GM06990 (cell line): Measurements from ENCODE around the gene NDUFS8.
A peak's percentile ranks its signal among the peaks of the same experiment; 100 is the strongest.
"Not testable (repeated sequence)": the region's sequence is repeated elsewhere in the genome, so short reads cannot be mapped to it uniquely, and the experiment has no call there.

Experiments
- DNase-seq: peaks from one replicate; pipeline ENCODE4 v3.0.0-alpha.2; 2011; ENCODE audit not compliant: insufficient read length; ENCODE audit errors: extremely low read depth
- H3K27me3 ChIP-seq: replicated peaks from 2 replicates; pipeline ENCODE4 v1.6.0; 2011; ENCODE audit warnings: low read length; ENCODE audit not compliant: control insufficient read depth, insufficient read depth
- H3K36me3 ChIP-seq: 2 replicates; pipeline ENCODE4 v1.5.1; 2011; ENCODE audit warnings: low read length; ENCODE audit not compliant: control insufficient read depth, insufficient read depth
- H3K4me3 ChIP-seq: replicated peaks from 2 replicates; pipeline ENCODE4 v1.5.1; 2011; ENCODE audit warnings: low read depth, mild to moderate bottlenecking, control low read depth, low read length
- TF ChIP-seq, protein P1 (sequence below): IDR thresholded peaks from 2 replicates; pipeline ENCODE4 v1.5.1; 2011; ENCODE audit warnings: low read length, control low read depth, mild to moderate bottlenecking, inconsistent platforms; ENCODE audit not compliant: insufficient read depth, poor library complexity, severe bottlenecking

The NDUFS8 gene

DNA sequence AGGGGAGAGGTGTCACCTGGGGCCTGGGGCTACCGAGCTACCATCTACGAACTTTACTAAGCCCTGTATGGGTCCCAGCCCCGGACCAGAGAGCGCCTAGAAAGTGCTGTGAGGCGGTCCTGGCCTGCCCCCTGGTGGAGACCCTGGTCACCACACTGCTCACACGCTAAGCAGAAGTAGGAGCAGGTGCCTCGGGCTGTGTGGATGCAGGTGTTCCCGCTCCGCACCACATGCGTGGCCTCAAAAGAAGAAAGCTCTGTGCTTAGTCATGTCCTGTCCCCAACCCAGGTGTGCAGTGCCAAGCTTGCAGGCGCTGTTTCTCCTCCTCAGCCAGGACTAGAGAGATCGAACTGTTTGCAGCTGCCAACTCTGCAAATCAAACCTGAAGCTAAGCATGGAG lies 36.7 kb upstream of the NDUFS8 start:
- DNase-seq, H3K27me3 ChIP-seq, H3K4me3 ChIP-seq: not testable (repeated sequence)
- TF ChIP-seq, protein P1, sequence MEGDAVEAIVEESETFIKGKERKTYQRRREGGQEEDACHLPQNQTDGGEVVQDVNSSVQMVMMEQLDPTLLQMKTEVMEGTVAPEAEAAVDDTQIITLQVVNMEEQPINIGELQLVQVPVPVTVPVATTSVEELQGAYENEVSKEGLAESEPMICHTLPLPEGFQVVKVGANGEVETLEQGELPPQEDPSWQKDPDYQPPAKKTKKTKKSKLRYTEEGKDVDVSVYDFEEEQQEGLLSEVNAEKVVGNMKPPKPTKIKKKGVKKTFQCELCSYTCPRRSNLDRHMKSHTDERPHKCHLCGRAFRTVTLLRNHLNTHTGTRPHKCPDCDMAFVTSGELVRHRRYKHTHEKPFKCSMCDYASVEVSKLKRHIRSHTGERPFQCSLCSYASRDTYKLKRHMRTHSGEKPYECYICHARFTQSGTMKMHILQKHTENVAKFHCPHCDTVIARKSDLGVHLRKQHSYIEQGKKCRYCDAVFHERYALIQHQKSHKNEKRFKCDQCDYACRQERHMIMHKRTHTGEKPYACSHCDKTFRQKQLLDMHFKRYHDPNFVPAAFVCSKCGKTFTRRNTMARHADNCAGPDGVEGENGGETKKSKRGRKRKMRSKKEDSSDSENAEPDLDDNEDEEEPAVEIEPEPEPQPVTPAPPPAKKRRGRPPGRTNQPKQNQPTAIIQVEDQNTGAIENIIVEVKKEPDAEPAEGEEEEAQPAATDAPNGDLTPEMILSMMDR = peak; percentile 46
- H3K36me3 ChIP-seq = peaks cover 13% of the 10 kb centered on the region

DNA sequence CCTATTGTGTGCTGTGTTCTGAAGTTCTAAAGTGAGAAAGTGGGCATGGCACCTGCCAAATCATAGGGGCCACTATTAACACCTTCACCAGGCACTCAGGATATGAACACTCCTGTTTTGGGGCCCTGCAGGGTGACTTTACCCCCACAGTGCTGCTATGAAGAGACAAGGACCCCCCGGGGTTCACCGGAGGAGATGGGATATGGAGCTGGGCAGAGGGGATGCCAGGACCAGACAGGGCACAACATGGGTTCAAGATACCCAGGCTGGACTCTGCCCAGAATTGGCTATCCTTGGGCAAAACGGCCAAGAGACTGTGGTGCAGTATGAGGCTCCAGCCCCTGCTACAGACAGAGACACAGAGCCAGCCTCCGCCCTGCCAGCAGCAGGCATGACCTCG lies 36.1 kb upstream of the NDUFS8 start:
- DNase-seq, H3K4me3 ChIP-seq, H3K27me3 ChIP-seq: not testable (repeated sequence)
- H3K36me3 ChIP-seq = peaks cover 14% of the 10 kb centered on the region

DNA sequence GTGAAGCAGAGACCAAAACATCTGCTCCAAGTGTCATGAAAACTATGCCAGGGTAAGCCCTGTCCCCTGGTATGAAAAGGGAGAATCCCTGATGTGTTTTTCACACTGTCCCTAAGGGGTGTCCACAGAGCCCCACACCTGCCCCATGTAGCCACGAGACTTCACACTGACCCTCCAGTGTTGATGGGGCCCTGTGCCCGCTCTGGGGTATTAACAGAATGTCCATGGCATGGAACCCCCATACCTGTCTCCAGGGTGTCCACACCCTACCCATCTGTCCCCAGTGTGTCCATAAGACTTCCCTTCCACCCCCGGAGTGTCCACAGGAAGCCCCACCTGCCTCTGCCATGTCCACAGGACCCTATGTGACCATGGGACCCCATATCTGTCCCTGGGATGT lies 35.4 kb upstream of the NDUFS8 start:
- H3K27me3 ChIP-seq, DNase-seq, H3K4me3 ChIP-seq: not testable (repeated sequence)
- H3K36me3 ChIP-seq = peaks cover 14% of the 10 kb centered on the region

DNA sequence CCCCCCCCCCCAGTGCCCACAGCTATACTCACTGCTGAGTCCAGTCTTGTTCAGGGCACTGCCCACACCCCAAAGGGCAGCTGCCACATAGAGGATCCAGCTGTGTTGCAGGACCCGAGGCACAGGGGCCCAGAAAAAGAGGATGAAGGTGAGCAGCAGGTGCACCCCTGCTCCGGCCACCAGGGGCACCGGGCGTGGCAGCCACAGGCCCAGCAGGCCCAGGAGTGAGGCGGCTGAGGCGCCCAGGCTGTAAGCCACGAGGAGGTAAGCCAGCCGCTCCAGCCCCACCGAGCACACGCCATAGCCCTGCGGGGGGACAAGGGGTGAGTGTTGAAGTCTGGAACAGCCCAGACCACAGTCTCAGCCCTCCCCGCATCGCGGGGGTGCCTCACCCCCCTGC lies 34.9 kb upstream of the NDUFS8 start:
- peaks cover 14% of the 10 kb centered on the region for H3K36me3 ChIP-seq
- DNase-seq, H3K27me3 ChIP-seq, H3K4me3 ChIP-seq: not testable (repeated sequence)

DNA sequence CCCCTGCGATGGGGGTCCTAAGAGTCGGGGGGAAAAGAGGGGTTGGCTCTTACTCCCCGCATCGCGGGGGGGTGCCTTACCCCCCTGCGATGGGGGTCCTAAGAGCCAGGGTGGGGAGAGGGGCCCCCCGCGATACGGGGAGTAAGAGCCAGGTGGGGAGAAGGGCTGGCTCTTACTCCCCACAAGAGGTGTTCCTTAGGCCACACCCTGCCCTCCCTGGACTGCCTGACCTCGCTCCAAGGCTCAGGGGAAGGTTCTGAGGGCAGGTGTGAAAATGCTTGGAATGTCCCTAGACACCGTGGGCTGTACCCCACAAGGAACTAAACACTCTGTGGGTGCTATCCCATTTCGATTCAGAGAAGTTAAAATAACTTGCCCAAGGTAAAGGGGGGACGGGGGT lies 34.4 kb upstream of the NDUFS8 start:
- TF ChIP-seq, protein P1 = no peak
- no peak overlapping the region for H3K4me3 ChIP-seq
- DNase-seq = no peak
- H3K27me3 ChIP-seq = no peaks in the 10 kb centered on the region
- peaks cover 14% of the 10 kb centered on the region for H3K36me3 ChIP-seq

DNA sequence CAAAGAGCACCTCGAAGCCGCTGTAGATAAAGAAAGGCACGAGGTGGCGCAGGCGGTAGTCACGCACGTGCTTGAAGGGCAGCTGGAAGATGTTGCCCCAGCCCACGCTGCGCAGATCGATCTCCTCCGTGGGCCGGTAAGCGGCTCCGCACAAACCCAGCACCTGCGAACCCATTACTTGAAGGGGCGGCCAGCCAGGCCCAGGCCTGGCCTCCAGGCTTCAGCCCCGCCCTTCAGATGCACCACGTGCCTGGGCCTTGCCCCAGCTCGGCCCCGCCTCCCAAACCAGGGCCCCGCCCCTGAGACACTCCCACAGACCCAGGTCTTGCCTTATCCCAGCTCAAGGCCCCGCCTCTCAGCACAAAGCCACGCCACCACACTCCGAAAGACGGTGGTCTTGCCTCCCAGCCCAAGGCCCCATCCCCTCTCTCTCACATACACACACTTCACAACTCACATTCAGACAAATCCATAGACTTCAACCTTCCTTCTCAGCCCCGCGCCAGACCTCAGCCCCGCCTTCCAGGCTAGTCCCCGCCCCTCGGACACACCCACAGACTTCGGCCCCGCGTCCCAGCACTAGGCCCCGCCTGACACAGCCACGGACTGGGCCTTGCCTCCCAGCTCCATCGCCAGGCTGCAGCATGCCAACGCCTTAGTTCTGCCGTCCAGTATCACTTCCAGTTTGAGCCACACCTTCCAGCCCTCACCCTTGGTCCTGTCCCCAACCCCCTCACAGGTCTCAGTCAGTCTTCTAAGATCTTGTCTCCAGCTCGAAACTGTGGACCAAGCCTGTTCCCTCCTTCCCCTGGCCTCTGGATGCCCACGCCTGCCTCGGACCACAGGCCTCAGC lies 33.6 kb upstream of the NDUFS8 start:
- TF ChIP-seq, protein P1 = no peak
- H3K4me3 ChIP-seq = no peak overlapping the region
- peak; percentile 67 for DNase-seq
- peaks cover 14% of the 10 kb centered on the region for H3K36me3 ChIP-seq
- no peaks in the 10 kb centered on the region for H3K27me3 ChIP-seq

DNA sequence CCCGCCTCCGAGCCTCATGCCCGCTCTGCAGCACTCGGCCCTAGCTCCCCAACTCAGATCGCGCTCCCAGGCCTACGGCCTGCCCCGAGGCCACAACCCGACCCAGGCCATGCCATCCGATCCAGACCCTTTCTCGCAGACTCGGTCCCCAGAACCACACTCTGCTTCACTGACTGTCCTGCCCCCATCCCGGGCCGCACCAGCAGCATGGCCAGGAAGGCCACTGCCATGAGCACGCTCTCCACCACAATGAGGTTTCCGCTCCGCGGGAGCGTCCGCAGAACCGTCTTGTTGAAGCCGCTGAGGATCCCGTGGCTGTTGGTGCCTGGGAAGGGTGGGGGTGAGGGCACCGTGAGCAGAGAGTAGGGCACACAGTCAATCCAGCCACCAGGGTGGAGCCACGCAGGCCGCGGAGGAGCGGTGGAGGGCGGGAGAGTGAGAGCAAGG lies 33.0 kb upstream of the NDUFS8 start:
- no peak overlapping the region for H3K4me3 ChIP-seq
- H3K27me3 ChIP-seq = no peaks in the 10 kb centered on the region
- H3K36me3 ChIP-seq = peaks cover 14% of the 10 kb centered on the region
- TF ChIP-seq, protein P1 = no peak
- DNase-seq = no peak
